ENCODE measurements around the gene DNAJC18.

- no peak for TF ChIP-seq CTCF (IDR thresholded peaks at IDR 0.05)
- TF ChIP-seq POLR2A (IDR thresholded peaks at IDR 0.05): no peak
These were observed 34.2 kb upstream of the DNAJC18 start for GRCh38 chr5:139473565-139473964.

Measured in vagina (tissue), 2 donors.